GM19023 (cell line): ENCODE data around the gene BRME1.
"Not testable (repeated sequence)": the region's sequence is repeated elsewhere in the genome, so short reads cannot be mapped to it uniquely, and the experiment has no call there.

Experiments
- ATAC-seq: cut with Tn5 transposase; IDR thresholded peaks from one replicate; pipeline ENCODE4 v1.9.1; 2021; ENCODE audit warnings: mild to moderate bottlenecking, moderate library complexity; ENCODE audit not compliant: unreplicated experiment

Gene BRME1

DNA sequence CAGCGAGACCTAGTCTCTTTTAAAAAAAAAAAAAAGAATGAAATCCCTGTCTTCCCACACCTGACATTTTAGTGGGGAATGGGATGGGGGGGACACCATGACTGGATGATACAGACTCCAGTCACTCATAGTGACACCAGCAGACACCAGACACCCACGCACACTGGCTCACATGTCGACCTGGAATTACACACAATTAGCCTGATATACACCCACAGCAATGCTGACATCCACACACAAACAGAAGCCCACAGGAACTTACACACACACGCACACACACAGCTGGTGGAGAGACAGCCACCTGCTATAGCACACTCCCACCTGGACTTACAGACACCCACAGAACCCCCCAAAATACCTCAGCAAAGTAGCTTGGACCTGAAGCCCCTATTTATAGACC, 37.3 kb downstream of the BRME1 start:
- ATAC-seq = no peak

DNA sequence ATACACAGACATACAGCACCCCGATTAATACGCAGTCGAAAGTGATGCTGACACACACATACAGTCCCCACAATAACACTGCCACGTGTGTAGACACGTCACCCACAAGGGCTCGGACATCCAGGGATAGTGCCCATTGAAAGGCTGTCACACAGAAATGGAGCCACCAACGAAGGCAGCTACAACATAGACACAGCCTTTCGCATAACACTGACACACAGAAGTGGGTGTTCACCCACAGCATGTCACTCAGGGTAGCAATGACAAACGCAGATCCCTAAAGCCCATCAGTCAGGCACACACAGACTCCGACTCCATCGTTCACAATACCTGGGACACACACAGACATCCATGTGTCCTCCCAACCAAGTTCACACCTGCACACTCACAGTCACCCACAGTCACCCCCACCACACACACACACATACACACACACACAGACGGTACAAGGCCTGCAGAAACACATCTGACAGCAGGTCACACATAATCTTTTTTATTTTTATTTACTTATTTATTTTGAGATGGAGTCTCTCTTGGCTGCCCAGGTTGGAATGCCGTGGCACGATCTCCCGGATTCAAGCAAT, 39.4 kb downstream of the BRME1 start:
- no peak for ATAC-seq

DNA sequence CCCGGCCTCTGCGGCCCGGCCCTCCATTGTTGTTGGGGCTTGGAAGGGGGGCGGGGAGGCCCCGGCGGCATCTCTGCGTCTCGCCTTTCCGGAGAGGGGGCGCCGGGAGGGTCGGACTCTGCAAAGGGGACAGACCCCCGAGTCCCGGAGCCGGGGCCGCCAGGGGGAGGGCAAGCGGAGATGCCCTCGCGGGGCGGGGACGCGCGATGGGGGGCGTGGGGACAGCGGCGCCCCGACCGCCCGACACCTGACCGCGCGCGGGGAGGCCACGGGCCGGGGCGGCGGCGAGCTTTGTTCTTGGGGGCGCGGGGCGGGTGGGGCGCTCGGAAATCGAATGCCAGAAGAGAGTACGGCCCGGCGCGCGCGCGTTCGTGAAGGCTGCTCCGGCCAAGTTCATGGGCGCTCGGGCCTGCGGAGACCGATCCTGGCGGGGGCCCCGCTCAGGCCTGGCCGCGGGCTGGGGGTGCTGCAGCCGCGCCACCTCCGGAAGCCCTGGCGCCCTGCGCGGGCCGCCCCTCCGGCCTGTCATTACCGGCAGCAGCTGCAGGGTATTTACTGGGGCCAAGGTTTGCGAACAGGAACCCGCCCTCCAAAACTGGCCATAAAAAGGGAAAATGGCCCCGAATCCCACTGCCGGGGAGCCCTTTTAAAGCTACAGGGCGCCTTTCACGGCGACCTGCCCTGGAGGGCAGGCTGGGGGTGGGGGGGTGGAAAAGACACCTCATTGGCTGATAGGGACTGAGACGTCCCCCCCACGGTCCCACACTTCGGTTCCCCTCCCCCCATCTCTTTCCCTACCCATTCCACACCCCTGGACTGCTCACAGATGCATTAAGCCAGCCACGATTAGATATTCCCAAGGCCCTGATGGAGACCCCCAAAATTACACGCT, 40.1 kb downstream of the BRME1 start:
- ATAC-seq = no peak

DNA sequence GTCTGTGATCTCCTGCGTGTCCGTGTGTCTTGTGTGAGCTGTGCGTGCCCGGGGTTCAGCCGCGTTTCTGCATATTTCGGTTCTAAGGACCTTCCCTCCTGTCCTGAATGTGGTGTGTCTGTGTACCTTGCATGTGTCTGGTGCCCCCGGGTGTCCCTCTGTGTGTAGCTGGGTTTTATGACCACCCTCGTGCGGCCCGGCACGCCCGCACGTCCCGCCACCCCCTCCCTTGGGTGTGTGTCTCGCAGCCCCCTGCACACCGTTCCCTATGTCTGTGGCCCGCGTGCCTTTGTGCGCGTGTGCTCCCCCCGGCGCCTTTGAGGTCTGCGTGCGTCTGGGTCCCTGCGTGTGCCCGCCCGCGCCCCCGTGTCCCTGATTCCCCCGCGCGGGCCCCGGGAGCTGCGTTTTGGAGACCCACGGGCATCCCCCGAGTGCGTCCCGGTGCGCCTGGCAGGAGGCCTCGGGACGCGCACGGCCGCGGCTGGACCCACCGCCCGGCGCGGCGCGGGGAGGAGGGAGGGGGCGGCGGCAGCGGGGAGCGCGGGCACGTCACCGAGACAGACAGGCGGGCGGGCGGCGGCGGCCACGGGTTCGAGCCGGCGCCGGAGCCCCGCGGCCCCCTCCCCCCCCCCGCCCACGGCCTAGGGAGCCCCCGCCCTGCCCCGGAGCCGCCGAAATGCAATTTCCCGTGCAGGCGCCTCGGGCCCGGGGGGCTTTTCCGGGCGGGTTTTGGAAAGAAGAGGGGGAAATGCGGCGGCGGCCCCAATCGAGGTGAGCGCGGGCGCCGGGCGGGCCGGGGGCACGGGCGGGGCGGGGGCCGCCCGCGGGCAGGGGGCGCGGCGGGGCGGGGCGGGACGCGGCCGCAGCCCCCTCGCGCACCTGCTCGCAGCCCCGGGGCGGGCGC, 41.0 kb downstream of the BRME1 start:
- ATAC-seq = no peak

DNA sequence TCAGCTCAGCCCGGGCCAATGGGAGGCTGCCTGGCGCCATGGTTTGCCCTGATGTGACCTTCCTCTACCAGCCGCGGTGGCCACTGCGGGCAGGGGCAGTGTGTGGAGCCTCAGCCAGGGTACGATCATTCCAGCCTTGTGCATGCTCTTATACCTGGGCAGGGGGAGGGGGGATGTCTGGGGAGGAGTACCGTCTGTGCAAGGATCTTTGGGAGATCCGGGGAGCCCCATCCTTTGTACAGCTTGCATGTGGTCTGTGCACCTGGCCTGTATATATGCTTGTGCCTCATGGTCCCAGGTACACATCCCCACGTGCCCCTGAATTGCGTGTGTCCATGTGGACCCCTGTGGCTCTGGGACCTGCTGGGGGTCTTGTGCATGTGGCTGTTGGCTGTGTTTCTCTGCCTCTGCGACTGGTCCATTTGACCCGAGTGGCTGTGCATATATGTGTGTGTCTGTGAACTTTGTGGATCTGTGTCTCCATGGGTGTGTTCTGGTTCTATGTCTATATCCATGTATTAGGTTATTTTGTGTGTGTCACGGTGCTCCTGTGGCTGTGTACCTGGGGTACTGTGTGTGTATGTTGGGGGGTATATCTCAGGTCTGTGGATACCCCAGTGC, 41.8 kb downstream of the BRME1 start:
- ATAC-seq = no peak

DNA sequence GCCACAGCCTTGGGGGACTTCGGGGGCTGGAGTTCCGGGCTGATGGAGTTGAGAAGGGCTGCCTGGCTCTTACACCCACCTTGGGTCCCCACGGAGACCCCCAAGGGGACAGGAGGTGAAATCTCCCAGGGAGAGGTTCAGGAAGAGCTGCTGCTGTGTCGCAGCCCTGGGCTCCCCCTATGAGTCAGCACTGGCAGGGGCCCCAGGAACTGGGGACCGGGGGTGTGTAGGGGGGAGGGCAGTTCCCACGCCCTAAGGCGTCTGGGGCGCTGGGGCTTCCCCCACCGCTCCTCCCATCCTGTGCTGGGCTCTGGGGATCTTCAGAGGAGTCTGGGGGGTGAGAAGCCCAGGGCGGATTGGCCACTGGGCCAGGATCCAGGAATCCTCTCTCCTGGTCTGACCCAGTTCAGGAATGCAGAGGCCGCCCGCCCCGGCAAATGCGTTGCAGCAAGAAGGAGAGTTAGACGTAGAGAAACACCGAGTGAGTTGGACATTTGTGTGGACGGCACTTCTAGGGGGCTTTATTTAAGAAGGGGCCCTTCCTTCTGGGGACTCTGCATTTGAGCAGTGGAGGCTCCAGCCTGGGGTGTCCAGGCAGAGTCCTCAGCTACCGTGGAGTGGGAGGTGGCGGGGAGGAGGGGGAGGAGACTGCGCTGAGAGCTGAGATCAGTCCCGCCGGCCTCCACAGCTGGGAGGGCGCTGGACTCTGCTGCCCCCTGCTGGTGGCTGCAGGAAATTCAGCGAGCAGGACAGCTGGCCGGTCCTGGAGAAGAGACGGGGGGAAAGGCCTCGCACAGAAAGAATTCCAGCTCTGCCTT, 44.0 kb downstream of the BRME1 start:
- peak; percentile 77 for ATAC-seq

DNA sequence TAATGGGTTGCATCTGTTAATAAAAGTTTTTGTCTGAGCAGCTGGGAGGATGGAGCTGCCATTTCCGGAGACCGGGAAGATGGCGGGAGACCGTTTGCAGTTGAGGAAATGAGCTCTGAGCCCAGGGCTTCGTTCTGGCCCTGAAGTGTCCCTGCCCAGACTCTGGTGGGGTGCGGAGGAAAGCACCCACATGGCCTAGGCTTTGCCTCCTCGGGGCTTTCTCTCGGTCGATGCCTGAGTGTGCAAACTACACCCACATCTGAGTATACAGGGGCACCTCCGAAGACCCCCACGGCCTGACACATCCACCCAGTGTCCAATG, 44.6 kb downstream of the BRME1 start:
- ATAC-seq = peak; percentile 26

DNA sequence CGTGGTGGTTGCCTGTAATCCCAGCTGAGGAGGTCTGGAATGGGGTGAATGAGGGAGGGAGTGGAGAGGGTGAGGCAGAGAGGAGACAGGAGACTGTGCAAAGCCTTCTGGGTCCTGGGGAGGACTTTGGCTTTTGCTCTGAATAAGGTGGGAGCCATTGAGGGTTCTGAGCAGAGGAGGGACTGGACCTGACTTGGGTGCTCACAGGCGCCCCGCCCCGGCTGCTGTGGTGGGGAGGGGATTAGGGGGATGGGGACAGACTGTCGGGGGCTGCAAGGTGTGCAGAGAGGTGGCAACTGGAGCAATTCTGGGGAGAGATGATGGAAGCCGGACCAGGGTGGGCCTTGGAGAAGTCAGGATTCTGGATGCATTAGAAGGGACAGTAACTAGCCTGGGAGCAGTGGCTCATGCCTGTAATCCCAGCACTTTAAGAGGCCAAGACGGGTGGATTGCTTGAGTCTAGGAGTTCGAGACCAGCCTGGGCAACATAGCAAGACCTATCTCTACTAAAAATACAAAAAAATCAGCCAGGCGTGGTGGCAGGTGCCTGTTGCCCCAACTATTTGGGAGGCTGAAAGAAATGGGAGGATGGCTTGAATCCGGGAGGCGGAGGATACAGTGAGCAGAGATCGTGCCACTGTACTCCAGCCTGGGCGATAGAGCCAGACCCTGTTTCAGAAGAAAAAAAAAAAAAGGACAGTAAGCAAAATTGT, 45.1 kb downstream of the BRME1 start:
- ATAC-seq = no peak

DNA sequence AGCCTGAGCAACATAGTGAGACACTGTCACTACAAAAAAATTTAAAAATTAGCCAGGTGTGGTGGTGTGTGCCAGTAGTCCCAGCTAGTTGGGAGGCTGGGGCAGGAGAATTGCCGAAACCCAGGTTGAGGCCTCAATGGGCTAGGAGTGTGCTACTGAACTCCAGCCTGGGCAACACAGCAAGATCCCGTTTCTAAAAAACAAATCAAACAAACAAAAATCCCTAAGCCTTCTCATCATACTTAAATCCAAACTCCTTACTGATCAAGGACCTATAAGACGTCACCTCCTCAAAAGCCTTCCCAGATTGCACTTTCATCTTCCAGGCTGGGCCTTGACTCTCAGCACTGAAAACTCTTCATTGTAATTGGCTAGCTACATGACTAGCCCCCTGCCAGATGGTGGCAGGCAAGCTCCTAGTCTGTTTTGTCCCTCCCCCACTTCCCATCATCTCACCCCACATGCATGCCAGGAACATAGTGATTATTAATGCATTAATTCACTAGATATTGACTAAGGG, 46.5 kb downstream of the BRME1 start:
- ATAC-seq = no peak

DNA sequence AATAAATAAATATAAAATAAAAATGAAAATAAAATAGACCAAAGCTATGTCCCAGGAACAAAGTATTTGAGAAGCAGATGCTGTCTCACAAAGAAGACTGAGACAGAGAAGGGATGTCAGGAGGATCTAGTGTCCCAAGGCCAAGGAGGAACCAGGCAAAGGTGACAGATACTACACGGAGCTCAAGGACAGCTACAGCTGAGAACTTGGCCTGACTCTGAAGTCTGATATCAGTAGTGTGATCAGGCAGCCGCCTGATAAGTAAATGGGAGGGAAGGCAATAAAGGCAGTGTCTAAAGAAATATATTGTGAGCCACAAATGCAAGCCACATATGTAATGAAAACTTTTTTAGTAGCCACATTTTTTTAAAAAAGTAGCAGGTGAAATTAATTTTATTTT, 49.4 kb downstream of the BRME1 start:
- ATAC-seq = no peak

DNA sequence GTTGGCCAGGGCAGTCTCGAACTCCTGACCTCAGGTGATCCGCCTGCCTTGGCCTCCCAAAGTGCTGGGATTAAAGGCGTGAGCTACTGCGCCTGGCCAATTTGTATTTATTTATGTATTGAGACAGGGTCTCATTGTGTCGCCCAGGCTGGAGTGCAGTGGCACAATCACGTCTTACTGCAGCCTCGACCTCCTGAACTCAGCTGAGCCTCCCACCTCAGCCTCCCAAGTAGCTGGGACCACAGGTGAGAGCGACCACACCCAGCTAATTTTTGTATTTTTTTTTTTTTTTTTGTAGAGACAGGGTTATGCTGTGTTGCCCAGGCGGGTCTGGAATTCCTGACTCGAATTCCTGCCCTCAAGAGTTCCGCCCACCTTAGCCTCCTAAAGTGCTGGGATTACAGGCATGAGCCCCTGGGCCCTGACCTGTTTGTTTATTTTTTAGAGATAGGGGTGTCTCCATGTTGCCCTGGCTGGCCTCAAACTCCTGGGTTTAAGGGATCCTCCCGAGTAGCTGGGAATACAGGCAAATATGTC, 53.7 kb downstream of the BRME1 start:
- ATAC-seq = not testable (repeated sequence)

DNA sequence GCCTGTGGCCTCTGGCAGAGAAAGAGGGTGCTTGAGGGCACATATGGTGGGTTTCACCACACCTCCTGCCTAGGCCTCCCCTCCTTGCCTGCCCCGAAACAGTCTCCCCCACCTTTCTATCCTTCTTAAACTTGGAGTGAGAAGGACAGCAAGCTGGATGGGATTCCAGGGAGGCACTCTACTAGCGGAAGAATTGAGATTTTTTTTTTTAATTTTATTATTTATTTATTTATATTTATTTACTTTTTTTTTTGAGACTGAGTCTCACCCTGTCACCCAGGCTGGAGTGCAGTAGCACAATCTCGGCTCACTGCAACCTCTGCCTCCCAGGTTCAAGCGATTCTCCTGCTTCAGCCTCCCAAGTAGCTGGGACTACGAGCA, 54.2 kb downstream of the BRME1 start:
- not testable (repeated sequence) for ATAC-seq

DNA sequence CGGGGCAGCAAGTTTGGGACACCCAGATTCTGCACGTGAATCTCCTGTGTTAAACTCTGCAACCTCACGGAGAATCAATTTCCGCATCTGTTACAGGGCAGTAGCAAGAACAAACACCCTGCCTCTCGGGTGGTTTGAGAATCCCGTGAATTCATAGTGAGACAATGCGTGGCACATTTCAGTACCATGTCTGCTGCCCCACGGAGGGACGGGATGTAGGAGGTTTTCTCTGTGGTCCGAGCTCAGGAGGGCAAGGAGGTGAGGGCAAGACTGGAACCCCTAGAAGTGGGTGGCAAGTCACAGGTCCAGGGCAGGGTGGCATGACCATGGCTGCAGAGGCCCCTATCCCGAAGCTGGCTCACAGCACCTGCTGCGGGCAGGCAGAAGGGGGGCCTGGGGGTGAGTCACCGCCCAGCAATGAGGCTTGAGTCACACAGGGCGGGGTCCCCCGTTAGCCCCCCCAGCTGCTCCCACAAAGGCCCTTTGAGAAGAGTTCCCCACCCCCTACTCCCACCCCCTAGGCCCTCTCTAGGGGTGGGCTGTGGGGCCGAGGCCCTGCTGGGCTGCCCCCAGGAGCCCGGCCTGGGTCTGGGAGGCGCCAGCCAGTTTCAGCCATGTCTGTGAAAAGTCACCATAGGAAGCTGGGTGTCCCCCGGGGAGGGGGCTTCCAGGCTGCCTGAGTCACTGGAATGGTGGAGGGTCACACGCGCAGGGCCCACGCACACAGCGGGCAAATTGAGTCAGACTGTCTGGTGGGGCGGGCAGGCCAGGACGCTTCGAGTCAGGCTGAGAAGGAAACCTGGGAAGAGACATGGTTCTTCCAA, 54.8 kb downstream of the BRME1 start:
- no peak for ATAC-seq

DNA sequence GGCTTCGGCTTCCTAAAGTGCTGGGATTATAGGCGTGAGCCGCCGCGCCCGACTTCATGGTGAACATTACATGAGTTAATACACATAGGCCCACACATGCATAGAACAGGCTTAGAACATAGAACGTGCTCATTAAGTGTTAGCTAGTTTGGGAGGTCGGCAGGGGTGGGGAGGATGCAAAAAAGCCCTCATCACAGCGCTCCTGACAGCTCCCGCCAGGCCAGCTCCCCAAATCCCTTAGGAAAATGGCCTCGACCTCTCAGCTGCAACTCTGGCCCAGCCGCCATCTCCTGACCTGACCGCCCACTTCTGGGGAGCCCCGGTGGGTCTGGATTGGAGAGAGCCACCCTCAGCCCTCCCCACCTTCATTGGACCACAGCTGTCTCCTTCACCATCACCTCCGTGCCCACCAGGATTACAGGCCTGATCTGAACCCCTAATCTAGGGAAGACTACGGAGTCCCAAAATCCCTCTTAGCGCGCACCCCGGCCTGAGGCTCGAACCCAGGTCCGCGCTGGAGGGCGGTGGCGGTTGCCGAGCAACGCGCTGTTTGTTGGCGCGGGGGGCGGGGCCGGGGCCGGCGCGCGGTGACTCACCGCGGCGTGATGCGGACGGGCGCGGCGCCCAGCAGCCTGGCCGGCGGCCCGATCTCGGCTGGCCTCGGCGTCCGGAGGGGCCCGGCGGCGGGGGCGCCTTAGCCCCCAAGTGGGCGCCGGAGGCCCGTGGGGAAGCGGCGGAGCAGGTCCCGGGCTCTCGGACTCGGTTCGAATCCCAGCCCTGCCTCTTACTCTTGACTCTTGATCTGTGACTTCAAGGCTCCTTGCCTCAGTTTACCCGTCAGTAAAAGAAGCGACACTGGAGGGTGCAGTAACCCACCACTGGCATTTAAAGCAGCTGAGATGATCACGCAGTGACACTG, 55.7 kb downstream of the BRME1 start:
- no peak for ATAC-seq

DNA sequence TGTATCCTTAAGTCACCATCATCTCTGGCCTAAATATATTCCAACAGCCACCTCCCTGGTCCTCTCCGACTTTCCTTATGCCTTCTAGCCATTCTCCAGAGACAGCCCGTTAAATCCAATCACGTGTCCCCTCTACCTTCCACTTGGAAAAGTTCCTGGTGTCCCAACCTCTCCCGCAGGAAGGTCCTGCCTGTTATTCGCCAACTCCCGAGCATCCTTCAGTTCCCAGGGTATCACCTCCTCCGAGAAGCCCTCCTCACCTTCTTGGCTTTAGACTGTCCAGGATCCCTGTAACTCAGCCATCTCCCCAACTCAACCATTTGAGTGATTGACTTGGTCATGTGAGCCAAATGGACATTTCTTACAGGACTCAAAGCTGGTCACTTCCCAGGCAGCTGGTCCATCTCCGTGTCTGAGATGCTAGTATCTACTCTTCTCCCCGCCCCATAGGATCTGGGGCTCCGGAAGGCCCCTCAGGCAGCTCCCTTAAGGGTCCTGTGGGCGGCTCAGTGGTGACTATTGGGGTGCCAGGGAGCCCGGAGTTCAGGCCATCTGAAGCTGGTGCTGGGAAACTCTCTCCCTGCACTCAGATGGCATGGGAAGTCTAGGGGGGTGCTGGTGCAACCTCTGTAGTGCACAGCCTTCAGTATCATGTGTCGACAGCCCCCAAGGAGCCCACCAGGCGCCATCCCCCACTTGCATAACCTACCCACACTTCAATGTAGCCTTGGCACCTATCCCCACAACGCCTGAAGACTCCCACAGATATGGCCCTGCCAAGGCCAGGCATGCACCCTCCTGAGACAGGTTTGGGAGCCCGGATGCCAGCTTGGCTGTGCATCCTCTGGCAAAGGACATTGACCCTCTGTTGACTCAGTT, 56.9 kb downstream of the BRME1 start:
- no peak for ATAC-seq

DNA sequence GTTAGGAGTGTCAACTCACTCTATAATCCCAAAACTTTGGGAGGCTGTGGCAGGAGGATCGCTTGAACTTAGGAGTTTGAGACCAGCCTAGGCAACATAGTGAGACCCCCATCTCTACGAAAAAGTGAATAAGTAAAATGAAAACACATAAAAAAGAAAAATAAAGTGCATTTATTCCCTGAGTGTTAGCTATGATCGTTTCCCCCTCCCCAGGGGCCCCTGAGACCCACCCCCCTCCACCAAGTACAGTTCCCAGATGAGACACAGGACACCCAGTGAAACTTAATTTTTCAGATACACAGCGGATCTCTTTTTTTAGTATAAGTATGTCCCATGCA, 57.6 kb downstream of the BRME1 start:
- ATAC-seq = no peak
